Uterus (tissue), 4 donors: ENCODE data around the gene KRTAP12-2. TPM values are rescaled to one million over a fixed set of nuclear protein-coding genes. Genes with fewer than 3 reads are reported as not detected.

ENCODE experiments used
- DNase-seq, 2 donors: peaks; one replicate each; pipeline ENCODE4 v3.0.0-alpha.2; 2019 to 2020
- H3K27ac ChIP-seq, 2 donors: fragments of 200-600 bp; sonication (generic); 1 replicate in 1 of 2; 2 replicates in 1 of 2; pipeline ENCODE4 v1.5.1; 2016 to 2018
- H3K27me3 ChIP-seq, 2 donors: fragments of 200-600 bp; sonication (generic); one replicate each; pipeline ENCODE4 v1.5.1; 2018 to 2019; ENCODE audit warnings: control low read depth in 1 of 2
- H3K36me3 ChIP-seq, 2 donors: fragments of 200-600 bp; sonication (generic); one replicate each; pipeline ENCODE4 v1.5.1; 2019; ENCODE audit warnings: control low read depth in 1 of 2
- H3K4me1 ChIP-seq, 2 donors: fragments of 200-600 bp; sonication (generic); one replicate each; pipeline ENCODE4 v1.5.1; 2018 to 2019; ENCODE audit warnings: control low read depth in 1 of 2
- H3K4me3 ChIP-seq, 2 donors: fragments of 200-600 bp; sonication (generic); 1 replicate in 1 of 2; 2 replicates in 1 of 2; pipeline ENCODE4 v1.5.1; 2018 to 2019; ENCODE audit warnings: mild to moderate bottlenecking in 1 of 2
- H3K9me3 ChIP-seq, 2 donors: fragments of 200-600 bp; sonication (generic); one replicate each; pipeline ENCODE4 v1.5.1; 2019; ENCODE audit warnings: control low read depth in 1 of 2
- POLR2A ChIP-seq, 2 donors: fragments of 450-650 bp; IDR thresholded peaks; one replicate each; pipeline ENCODE4 v1.6.1; 2016; ENCODE audit warnings: antibody characterized with exemption in 2 of 2, mild to moderate bottlenecking in 1 of 2, moderate library complexity in 1 of 2
- intact Hi-C: fragments of 100-400 bp; cut with DNase I; formaldehyde crosslinking; loops from one replicate; pipeline ENCODE4 v1.15.1; 2023; ENCODE audit warnings: low total_unique reads
- small RNA-seq: library from RNA; depleted of rRNA; stranded (forward); fragments of <200 nt; gene quantifications from one replicate; pipeline ENCODE3, GENCODE V24; 2016
- total RNA-seq, 4 donors: library from RNA; depleted of rRNA in 3 of 4; stranded (reverse); fragments of >200 nt in 3 of 4; gene quantifications; one replicate each; pipeline versions ENCODE4 v1.1.0 to v1.2.4, GENCODE V29; 2014 to 2023
- TF ChIP-seq, protein P1 (sequence below), 4 experiments: fragments of 200-600 bp in 2 of 4; fragments of 450-650 bp in 2 of 4; sonication (generic) in 2 of 4; IDR thresholded peaks; one replicate each; pipeline ENCODE4 v1.5.1; 2016 to 2019; ENCODE audit warnings: antibody characterized with exemption in 4 of 4, mild to moderate bottlenecking in 2 of 4, moderate library complexity in 1 of 4
- donor health status: DM: yes; HTN: yes; CAD: no.

KRTAP12-2 gene
- total RNA-seq, 4 donors from 2014 or later = not detected

DNA sequence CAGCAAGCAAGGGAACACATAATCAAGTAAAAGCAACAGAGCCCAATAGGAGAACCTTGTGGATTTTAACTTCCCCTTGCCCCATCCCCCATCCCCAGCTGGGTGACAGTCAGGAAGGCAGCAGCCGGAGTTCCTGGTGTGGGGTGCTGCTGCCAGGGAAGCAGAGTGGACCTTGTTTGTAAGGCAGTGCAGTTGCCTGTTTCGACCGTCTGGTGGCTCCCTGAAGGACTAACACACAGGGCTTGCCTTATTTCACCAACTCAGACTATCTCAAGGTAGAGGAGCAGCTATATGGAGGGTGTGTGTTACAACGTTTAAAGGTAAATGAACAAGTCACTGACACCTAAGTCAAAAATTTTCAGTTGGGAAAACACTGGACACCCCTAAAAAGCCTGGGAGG, 48.2 kb downstream of the KRTAP12-2 start:
- Histone ChIP-seq H3K4me1 (no peaks in the 10 kb centered on the region), H3K4me3 (no peak overlapping the region), H3K9me3 (no peaks in the 10 kb centered on the region), H3K27ac (no peak overlapping the region), H3K27me3 (no peaks in the 10 kb centered on the region), H3K36me3 (no peaks in the 10 kb centered on the region)
- intact Hi-C loops = no loop called here
- TF ChIP-seq POLR2A (IDR thresholded peaks at IDR 0.05) = no peak
- TF ChIP-seq, protein P1, sequence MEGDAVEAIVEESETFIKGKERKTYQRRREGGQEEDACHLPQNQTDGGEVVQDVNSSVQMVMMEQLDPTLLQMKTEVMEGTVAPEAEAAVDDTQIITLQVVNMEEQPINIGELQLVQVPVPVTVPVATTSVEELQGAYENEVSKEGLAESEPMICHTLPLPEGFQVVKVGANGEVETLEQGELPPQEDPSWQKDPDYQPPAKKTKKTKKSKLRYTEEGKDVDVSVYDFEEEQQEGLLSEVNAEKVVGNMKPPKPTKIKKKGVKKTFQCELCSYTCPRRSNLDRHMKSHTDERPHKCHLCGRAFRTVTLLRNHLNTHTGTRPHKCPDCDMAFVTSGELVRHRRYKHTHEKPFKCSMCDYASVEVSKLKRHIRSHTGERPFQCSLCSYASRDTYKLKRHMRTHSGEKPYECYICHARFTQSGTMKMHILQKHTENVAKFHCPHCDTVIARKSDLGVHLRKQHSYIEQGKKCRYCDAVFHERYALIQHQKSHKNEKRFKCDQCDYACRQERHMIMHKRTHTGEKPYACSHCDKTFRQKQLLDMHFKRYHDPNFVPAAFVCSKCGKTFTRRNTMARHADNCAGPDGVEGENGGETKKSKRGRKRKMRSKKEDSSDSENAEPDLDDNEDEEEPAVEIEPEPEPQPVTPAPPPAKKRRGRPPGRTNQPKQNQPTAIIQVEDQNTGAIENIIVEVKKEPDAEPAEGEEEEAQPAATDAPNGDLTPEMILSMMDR (IDR thresholded peaks at IDR 0.05) = no peak
- DNase-seq = no peak

DNA sequence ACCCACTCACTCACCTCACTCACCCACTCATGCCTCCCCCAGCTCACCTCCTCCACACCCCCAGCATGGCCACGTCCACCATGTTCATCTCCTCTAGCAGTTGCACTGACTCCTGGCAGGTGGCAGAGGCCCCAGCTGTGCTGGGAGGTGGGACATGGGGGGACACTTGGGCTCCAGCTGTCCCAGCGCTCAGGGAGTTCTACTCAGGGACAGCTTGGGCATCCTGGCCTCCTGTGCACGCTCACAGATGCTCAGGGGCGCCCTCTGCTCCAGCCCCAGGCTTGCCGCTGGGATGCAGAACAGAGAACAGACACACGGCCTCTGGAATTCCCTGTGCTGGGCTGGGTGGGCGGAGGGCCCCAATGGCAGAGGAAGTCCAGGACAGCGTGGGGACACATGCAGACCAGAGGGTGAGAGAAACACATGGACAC, 49.6 kb downstream of the KRTAP12-2 start:
- Histone ChIP-seq H3K27ac (no peak overlapping the region), H3K4me1 (no peaks in the 10 kb centered on the region), H3K36me3 (no peaks in the 10 kb centered on the region), H3K27me3 (no peaks in the 10 kb centered on the region), H3K9me3 (no peaks in the 10 kb centered on the region), H3K4me3 (no peak overlapping the region)
- intact Hi-C loops = no loop called here
- DNase-seq = no peak
- TF ChIP-seq, protein P1 (IDR thresholded peaks at IDR 0.05) = no peak
- no peak for TF ChIP-seq POLR2A (IDR thresholded peaks at IDR 0.05)

DNA sequence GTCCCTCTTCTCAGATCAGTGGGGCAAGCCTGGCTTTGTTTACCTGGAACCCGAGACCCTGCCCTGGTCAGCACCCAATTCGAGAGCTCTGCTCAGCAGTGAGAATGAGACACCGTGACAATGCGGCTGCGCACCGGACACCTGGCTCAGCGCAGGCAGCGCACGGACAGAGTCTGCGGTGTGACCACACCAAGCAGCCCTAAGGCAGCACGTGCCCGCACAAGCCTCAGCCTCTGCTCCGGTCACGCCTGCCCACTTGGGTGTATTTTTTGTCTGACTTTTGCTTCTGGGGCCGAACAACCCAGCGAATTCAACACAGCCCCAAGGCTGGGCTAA, 50.2 kb downstream of the KRTAP12-2 start:
- intact Hi-C loops = no loop called here
- Histone ChIP-seq H3K9me3 (no peaks in the 10 kb centered on the region), H3K27me3 (no peaks in the 10 kb centered on the region), H3K4me3 (no peak overlapping the region), H3K4me1 (no peaks in the 10 kb centered on the region), H3K36me3 (no peaks in the 10 kb centered on the region), H3K27ac (no peak overlapping the region)
- TF ChIP-seq POLR2A (IDR thresholded peaks at IDR 0.05) = no peak
- TF ChIP-seq, protein P1 (IDR thresholded peaks at IDR 0.05) = no peak
- DNase-seq = no peak

Small RNA genes lying within 50 kb of the gene (small RNA-seq; reads per million reads assigned to genes)
- not detected for gene KRTAP12-6P

Other genes starting within 250 kb of the KRTAP12-2 start
- 1 to 10 TPM in 2 of 4 donors, under 1 TPM in 1, not detected in 1; under 0.01 to 2.3 (median 2.3) TPM for gene LRRC3, start 211.4 kb downstream of the KRTAP12-2 start, total RNA-seq
- not detected for gene KRTAP10-1, start 126.7 kb downstream of the KRTAP12-2 start, total RNA-seq
- not detected for gene KRTAP10-2, start 115.4 kb downstream of the KRTAP12-2 start, total RNA-seq
- not detected for gene KRTAP10-3, start 108.1 kb downstream of the KRTAP12-2 start, total RNA-seq
- not detected for gene KRTAP10-4, start 93.2 kb downstream of the KRTAP12-2 start, total RNA-seq
- not detected for gene KRTAP10-5, start 86.3 kb downstream of the KRTAP12-2 start, total RNA-seq
- not detected for gene KRTAP10-6, start 74.4 kb downstream of the KRTAP12-2 start, total RNA-seq
- gene KRTAP10-7, start 66.3 kb downstream of the KRTAP12-2 start, total RNA-seq = not detected
- gene KRTAP10-8, start 54.8 kb downstream of the KRTAP12-2 start, total RNA-seq = not detected
- gene KRTAP10-9, start 39.8 kb downstream of the KRTAP12-2 start, total RNA-seq = not detected
- gene KRTAP10-10, start 29.6 kb downstream of the KRTAP12-2 start, total RNA-seq = not detected
- gene KRTAP10-11, start 20.5 kb downstream of the KRTAP12-2 start, total RNA-seq = not detected
- gene KRTAP12-4, start 12.3 kb downstream of the KRTAP12-2 start, total RNA-seq = not detected
- not detected for gene KRTAP12-3, start 9.0 kb downstream of the KRTAP12-2 start, total RNA-seq
- 1 to 10 TPM in 1 of 4 donors, not detected in 3; 1.5 TPM for gene KRTAP12-1, start 15.2 kb upstream of the KRTAP12-2 start, total RNA-seq
- gene KRTAP10-12, start 30.2 kb upstream of the KRTAP12-2 start, total RNA-seq = not detected
- under 1 TPM in 3 of 4 donors, not detected in 1; 0.18 to 0.69 (median 0.51) TPM for gene TSPEAR, start 44.6 kb upstream of the KRTAP12-2 start, total RNA-seq
- 10 to 100 TPM; 38.4 to 75.1 (median 67.4) TPM for gene UBE2G2, start 134.9 kb upstream of the KRTAP12-2 start, total RNA-seq
- 10 to 100 TPM; 62.6 to 88.4 (median 67.4) TPM for gene SUMO3, start 151.1 kb upstream of the KRTAP12-2 start, total RNA-seq
- 100 to 1,000 TPM; 108 to 202 (median 146) TPM for gene PTTG1IP, start 206.8 kb upstream of the KRTAP12-2 start, total RNA-seq